Stimulated activated CD8-positive, alpha-beta memory T cell treated with anti-CD3 and anti-CD28 coated beads, Interleukin-15, amount 100 ng/mL, for 48 hours (primary cell): ENCODE results near the gene CENPM.

Experiments
- DNase-seq, 2 donors: peaks; one replicate each; pipeline ENCODE4 v3.0.0-alpha.2; 2020; ENCODE audit warnings: low read depth in 2 of 2

Gene CENPM

DNA sequence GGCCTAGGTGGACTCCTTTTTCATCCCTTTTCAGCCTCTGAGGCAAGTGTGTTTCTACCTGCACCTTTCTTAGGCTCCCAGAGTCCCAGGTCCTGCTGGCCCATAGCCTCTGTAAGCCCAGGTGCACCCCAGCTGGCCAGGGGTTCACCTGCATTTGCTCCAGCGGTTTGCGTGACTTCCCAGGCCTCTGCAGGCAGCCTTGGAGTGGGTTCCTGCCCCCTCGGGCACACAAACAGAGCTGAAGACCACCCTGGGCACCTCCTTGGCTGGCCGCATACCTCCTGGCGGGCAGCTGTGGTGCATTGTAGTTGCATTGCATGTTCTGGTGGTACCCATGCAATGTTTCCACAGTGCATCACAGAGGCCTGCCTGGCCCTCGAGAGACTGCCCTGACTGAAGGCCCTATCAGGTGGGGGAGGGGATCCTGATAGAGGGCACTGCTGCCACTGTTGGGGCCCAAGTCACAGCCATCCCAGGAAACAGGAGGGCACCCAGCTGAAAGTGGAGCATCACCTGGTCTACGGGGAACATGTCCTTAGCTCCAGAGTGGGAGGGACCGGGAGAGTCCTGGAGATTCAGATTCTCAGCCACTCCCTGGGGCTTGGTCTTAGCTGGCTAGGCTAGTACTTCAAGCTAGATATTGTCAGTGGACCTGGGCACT is 46.2 kb downstream of the CENPM start:
- DNase-seq: no peak

DNA sequence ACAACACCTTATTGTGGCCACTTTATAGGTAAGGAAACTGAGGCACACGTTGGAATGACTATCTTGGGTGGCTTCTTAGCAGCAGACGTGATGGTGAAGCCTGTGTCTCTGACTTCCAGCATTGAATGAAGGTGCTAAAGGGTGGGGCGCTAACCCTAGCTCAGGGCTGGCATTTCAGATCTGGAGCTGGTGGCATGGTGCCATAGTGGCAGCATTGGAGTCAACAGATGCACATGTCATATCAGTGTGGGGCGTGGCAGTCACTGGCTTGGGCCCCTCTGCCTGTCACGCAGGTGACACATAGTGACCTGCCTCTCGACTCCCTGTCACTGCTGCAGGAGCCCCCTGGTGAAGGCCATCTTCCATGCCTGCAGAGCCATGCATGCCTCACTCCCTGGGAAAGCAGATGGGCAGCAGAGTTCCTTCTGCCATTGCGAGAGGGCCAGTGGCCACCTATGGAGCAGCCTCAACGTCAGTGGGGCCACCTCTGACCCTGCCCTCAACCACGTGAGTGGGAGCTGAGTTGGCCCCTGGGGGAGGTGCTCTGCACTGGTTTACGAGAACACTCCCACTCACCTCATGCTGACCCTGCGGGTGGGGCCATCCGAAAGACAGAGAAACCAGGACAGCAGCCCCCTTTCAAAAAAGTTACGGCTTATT is 46.8 kb downstream of the CENPM start:
- DNase-seq: no peak

DNA sequence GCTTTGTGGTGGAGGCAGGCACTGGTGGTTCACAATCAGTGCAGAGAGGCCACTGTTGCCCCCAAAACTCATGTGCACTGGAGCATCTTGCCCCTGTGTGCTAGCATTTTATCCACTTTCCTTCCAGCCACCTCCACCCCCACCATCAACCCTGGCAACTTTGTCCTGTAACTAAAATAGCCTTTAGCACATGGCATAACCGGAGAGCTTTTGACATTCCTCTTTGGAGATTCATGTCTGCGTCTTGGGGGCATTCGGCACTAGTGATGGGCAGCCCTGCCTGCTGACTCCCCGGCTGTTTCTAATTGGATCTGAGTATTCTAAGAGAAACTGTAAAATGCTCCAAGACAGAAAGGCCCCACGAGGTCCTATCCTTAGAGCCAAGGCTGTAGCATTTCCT is 47.8 kb downstream of the CENPM start:
- DNase-seq: no peak

DNA sequence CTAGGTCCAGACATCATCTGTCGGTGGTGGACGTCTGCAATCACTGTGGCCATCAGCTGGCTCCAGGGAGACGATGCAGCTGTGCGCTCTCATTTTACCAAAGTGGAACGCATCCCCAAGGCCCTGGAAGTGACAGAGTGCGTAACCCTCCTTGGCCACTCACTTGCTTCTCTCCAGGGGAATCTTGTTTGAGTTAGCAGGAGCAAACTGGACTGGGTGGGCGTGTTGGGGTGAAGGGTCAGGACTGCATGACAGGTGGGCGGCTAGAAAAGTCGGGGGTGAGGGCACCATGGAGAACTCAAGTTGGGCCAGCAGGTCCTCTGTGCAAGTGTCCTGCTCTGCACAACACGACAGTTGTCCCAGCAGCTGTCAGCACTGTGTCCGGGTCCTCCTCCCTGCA is 48.3 kb downstream of the CENPM start:
- DNase-seq: no peak

DNA sequence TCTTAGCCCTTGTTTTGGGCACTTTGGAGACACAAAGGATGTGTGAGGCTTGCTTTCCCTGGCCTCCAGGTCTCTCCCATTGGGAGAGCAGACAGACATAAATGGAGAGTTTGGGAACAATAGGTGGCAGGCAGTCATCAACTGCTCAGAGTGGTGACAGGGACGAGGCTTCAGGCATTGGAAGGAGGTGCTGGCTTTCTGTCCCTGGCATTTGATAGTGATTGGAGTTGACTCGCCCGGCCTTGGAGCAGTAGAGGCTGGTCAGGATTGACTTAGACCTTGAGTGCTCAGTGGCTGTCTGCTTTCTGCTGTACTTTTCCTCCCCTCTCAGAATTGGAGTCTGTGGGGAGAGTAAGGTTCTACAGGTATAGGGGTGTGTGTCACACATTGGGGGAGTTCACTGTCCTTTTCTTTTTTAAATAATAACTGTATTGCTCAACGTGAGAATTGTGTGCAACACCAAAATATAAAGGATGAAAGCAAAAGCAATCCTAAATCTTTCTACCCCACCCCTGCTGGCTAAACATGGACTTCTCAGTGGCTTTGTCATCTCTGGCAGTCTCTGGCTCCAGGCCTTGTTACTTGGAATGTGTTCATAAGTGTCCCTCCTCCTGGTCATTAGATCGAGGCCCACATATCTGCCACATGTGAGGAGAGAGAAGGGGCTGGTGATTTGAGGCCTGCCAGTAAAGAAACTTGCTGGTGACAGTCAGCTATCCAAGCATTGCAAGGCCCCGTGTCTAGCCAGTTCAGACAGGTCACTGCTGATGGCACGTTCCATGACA is 53.2 kb downstream of the CENPM start:
- no peak for DNase-seq

DNA sequence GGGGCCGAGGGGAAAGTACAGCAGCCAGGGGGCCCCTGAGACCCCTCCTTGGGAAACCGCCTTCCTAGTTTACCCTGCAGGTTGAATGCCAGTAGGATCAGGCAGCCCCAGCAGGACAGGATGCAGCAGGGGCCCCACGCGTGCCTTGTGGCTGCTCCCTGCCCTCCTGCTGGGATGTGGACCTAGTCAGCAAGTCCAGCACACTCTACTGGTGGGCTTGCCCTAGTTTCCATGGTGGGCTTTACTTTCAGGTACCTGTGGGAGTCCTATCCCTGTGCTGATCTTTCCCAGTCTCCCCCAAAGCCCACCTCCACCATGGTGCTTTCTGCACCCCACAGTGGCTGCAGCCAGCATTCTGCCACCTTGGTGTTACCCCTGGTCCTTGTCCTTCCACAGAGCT is 54.2 kb downstream of the CENPM start:
- DNase-seq: no peak

DNA sequence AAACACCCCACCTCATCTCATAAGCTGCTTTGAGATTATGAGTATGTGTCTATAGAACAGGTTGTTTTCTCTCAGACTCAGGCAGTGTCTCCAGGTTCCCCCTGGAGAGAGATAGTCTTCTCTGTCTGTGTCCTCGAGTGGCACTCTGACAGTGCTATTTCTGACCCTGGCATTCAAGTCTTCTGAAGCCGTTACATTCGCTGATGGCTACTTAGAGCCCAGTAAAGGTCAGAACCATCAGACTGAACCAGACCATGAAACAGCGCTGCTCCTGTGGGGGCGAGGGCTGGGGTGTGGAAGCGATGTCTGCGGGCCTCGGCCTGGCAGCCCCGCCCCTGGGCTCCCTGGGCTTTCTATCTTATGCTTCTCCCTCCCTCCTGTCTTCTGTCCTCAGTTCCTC is 55.5 kb downstream of the CENPM start:
- no peak for DNase-seq
